ENCODE results near the gene LBH.

DNA sequence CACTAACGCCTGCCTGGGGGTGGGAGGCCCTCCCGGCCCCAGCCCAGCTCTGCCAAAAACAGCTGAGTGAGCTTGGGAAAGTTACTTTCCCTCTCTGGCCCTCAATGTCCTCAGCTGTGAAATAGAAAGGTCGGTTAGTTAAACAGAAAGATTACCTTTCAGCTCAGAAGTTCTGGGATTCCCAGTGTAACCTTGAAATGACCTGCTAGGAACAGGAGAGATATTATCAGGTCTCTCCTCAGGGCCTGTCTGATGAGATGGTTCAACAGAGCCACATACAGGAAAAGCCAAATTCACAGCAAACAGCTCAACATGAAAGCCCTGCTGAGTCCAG lies 68.8 kb downstream of the LBH start:
- TF ChIP-seq CTCF (IDR thresholded peaks at IDR 0.05; ENCODE audit: extremely low read depth in 1 of 2, insufficient read depth in 1 of 2, low read depth in 1 of 2, low read length in 2 of 2) (no peak), POLR2A (IDR thresholded peaks at IDR 0.05; ENCODE audit: low read depth, low read length) (no peak), EZH2 (IDR thresholded peaks at IDR 0.05; ENCODE audit: borderline replicate concordance, low read depth, low read length, severe bottlenecking) (no peak)

Data from endothelial cell of umbilical vein (primary cell).